KMS-11 (cell line): ENCODE measurements around the gene ALOX5AP.

Experiments used
- H2AFZ ChIP-seq: fragments of 200-600 bp; sonication (generic); 2 replicates; pipeline ENCODE4 v1.6.1; 2016; ENCODE audit warnings: antibody characterized with exemption, mixed run types, low read depth
- H3K27ac ChIP-seq: fragments of 200-600 bp; sonication (generic); 2 replicates; pipeline ENCODE4 v1.6.1; 2016; ENCODE audit warnings: mild to moderate bottlenecking, mixed run types
- H3K27me3 ChIP-seq: fragments of 200-600 bp; sonication (generic); 2 replicates; pipeline ENCODE4 v1.6.1; 2017; ENCODE audit warnings: mild to moderate bottlenecking, low read depth, mixed run types, moderate library complexity; ENCODE audit not compliant: insufficient read depth
- H3K36me3 ChIP-seq: fragments of 200-600 bp; sonication (generic); 2 replicates; pipeline ENCODE4 v1.6.1; 2017; ENCODE audit warnings: mild to moderate bottlenecking, mixed run types; ENCODE audit not compliant: insufficient read depth
- H3K4me1 ChIP-seq: fragments of 200-600 bp; sonication (generic); 2 replicates; pipeline ENCODE4 v1.6.1; 2016; ENCODE audit warnings: mild to moderate bottlenecking, low read depth, mixed run types; ENCODE audit not compliant: poor library complexity, severe bottlenecking
- H3K4me2 ChIP-seq: fragments of 200-600 bp; sonication (generic); 2 replicates; pipeline ENCODE4 v1.7.0; 2016; ENCODE audit warnings: mild to moderate bottlenecking, mixed run types
- H3K4me3 ChIP-seq: fragments of 200-600 bp; sonication (generic); IDR thresholded peaks from 2 replicates; pipeline ENCODE4 v1.6.1; 2017; ENCODE audit warnings: low read depth, low read length, mixed read lengths; ENCODE audit not compliant: insufficient read depth
- H3K79me2 ChIP-seq: fragments of 200-600 bp; sonication (generic); 2 replicates; pipeline ENCODE4 v1.6.1; 2016; ENCODE audit warnings: low read depth, mixed run types; ENCODE audit not compliant: insufficient read depth
- H3K9ac ChIP-seq: fragments of 200-600 bp; sonication (generic); 2 replicates; pipeline ENCODE4 v1.6.1; 2016; ENCODE audit warnings: mild to moderate bottlenecking, mixed run types
- H4K20me1 ChIP-seq: fragments of 200-600 bp; sonication (generic); 2 replicates; pipeline ENCODE4 v1.6.1; 2016; ENCODE audit warnings: mild to moderate bottlenecking, mixed run types; ENCODE audit not compliant: insufficient read depth
- TF ChIP-seq, protein P1 (sequence below): fragments of 200-600 bp; sonication (generic); conservative IDR thresholded peaks from 2 replicates; pipeline ENCODE4 v1.6.1; 2017; ENCODE audit warnings: low read depth, mild to moderate bottlenecking, antibody characterized with exemption, low read length, moderate library complexity, mixed read lengths

ALOX5AP gene

GRCh38 chr13:30736461-30737320 is 1.3 kb downstream of the ALOX5AP start:
- H3K4me1 ChIP-seq: peaks cover 44% of the 10 kb centered on the region
- H3K27me3 ChIP-seq: no peaks in the 10 kb centered on the region
- H4K20me1 ChIP-seq: no peaks in the 10 kb centered on the region
- H3K27ac ChIP-seq: no peak overlapping the region; the same call in 1 of the 2 replicates
- TF ChIP-seq, protein P1, sequence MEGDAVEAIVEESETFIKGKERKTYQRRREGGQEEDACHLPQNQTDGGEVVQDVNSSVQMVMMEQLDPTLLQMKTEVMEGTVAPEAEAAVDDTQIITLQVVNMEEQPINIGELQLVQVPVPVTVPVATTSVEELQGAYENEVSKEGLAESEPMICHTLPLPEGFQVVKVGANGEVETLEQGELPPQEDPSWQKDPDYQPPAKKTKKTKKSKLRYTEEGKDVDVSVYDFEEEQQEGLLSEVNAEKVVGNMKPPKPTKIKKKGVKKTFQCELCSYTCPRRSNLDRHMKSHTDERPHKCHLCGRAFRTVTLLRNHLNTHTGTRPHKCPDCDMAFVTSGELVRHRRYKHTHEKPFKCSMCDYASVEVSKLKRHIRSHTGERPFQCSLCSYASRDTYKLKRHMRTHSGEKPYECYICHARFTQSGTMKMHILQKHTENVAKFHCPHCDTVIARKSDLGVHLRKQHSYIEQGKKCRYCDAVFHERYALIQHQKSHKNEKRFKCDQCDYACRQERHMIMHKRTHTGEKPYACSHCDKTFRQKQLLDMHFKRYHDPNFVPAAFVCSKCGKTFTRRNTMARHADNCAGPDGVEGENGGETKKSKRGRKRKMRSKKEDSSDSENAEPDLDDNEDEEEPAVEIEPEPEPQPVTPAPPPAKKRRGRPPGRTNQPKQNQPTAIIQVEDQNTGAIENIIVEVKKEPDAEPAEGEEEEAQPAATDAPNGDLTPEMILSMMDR: no peak
- no peak overlapping the region for H3K4me3 ChIP-seq
- no peak overlapping the region for H3K9ac ChIP-seq
- H3K36me3 ChIP-seq: no peaks in the 10 kb centered on the region
- H3K79me2 ChIP-seq: no peaks in the 10 kb centered on the region
- H3K4me2 ChIP-seq: peak overlapping the region; percentile 45; the same call in 1 of the 2 replicates
- H2AFZ ChIP-seq: no peak overlapping the region

DNA sequence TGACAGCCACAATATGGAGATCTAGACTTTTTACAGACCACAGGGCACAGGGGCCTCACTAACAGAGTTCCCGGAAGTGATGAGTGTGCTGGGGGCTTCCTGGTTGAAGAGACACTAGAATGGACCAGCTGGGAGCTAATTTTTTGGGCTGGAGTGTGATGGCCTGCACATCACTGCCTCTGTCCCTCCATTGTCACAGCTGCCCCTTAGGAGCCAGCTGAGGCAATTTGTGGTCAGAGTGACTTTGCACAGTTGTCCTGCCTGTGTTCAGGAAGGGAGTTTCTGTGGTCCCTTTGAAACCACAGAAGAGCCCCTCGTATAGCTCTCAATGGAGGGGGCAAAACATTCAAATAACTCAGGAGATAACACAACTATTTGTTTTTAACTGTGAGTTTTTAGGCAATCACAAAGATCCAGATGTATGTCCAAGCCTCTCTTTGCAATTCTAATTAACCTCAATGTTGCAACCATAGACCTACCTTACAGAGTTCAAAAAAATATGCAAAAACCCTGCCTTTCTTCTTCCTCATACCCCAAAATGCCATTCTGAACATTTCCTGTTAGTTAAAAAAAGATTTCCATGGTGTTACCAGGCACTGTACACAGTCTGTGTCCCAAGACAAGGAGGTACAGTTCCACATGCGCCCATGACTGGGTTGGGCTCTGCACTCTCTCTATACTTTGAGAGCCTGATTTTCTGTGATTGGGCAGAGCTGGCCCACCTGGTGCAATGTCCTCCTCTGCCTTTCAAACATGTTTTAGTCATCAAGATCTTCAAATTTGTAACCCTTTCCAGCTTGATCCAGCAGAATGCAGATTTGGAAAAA is 2.4 kb downstream of the ALOX5AP start:
- Histone ChIP-seq H2AFZ (no peak overlapping the region; the same call in 1 of the 2 replicates), H3K4me3 (no peak overlapping the region), H3K36me3 (no peaks in the 10 kb centered on the region), H3K4me2 (peak overlapping the region; percentile 37), H3K79me2 (no peaks in the 10 kb centered on the region), H4K20me1 (no peaks in the 10 kb centered on the region), H3K4me1 (peaks cover 44% of the 10 kb centered on the region), H3K9ac (no peak overlapping the region), H3K27ac (peak overlapping the region; percentile 19; the same call in 1 of the 2 replicates), H3K27me3 (no peaks in the 10 kb centered on the region)
- TF ChIP-seq, protein P1: no peak

- Histone ChIP-seq H2AFZ (no peak overlapping the region), H3K36me3 (no peaks in the 10 kb centered on the region), H3K4me1 (peaks cover 51% of the 10 kb centered on the region), H3K79me2 (no peaks in the 10 kb centered on the region), H3K4me2 (no peak overlapping the region), H3K27me3 (no peaks in the 10 kb centered on the region), H3K9ac (no peak overlapping the region), H3K4me3 (no peak overlapping the region), H4K20me1 (no peaks in the 10 kb centered on the region), H3K27ac (no peak overlapping the region)
- TF ChIP-seq, protein P1: no peak
Measured at GRCh38 chr13:30738526-30739236, 3.3 kb downstream of the ALOX5AP start.

- Histone ChIP-seq H3K36me3 (no peaks in the 10 kb centered on the region), H3K4me2 (no peak overlapping the region), H3K4me3 (no peak overlapping the region), H2AFZ (no peak overlapping the region), H3K4me1 (peaks cover 56% of the 10 kb centered on the region), H3K79me2 (no peaks in the 10 kb centered on the region), H3K27ac (no peak overlapping the region), H3K9ac (no peak overlapping the region), H3K27me3 (no peaks in the 10 kb centered on the region), H4K20me1 (no peaks in the 10 kb centered on the region)
- TF ChIP-seq, protein P1: no peak
Measured at GRCh38 chr13:30739237-30739528, 3.8 kb downstream of the ALOX5AP start.
